AG04449 (cell line): ENCODE data around the gene SEPTIN10.
A peak's percentile ranks its signal among the peaks of the same experiment; 100 is the strongest.

Experiments used
- CTCF ChIA-PET: fragments of 350-600 bp; formaldehyde crosslinking; extraction: SDS; loops from one replicate; lab custom pipeline; 2021; ENCODE audit warnings: antibody characterized with exemption; lab: Yijun Ruan, JAX
- POLR2A ChIA-PET: fragments of 400-600, 350-600 bp; formaldehyde crosslinking; extraction: SDS; loops from one replicate; lab custom pipeline; 2020; ENCODE audit warnings: antibody characterized with exemption, inconsistent platforms; lab: Yijun Ruan, JAX
- DNase-seq: peaks from one replicate; pipeline ENCODE4 v3.0.0-alpha.2; 2010; ENCODE audit warnings: low read depth, low spot score
- H3K4me3 ChIP-seq: 2 replicates; pipeline ENCODE4 v1.5.1; 2011; ENCODE audit warnings: low read depth, mild to moderate bottlenecking, control low read depth, low read length
- TF ChIP-seq, protein P1 (sequence below): IDR thresholded peaks from one replicate; pipeline ENCODE4 v1.5.1; 2011; ENCODE audit warnings: mild to moderate bottlenecking, moderate library complexity, low read length, control low read depth, inconsistent platforms; ENCODE audit not compliant: insufficient read depth; ENCODE audit errors: missing control alignments

Gene SEPTIN10

DNA sequence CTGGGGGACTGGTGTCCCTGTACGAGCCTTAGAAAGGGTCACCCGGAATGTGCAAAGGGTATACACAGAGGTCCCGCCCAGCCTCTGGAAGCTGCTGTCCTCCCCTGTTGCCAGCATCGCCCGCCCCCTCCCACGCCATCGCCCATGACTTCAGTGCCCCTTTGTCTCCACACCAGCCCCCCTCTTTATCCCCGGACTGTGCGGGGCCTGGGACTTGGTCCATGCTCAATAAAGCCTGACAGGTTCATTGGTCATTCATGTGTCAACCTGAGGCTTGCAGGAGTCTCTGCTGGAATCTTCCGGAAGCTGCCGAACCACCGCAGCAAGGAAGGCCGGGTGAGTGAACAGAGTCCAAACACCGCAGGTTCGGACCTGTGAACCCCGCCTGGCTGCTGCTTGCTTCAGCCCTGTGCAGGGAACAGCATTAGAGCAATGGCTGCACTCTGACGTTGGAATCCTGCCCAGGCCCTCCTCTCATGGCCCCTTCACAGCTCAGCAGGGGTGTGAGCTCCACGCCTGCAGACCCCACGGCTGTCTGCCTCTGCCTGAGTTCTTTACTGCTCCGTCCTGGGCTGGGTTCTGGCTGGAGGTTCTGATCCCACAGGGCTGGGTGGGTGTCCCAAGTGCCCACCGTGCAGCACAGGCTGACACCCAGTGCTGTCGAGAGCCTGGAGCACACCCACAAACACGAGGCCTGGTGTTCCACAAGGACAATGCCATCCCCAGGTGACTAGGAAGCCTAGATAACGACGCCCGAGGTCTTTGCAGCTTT, 96.5 kb downstream of the SEPTIN10 start:
- ChIA-PET CTCF (interaction anchor here (1.6 to 1.8 kb wide), 2 partner anchors 13 to 219 kb away, joined by 4 to 8 read pairs; no protein-coding TSS in a partner anchor), POLR2A (no interaction called here)
- no peak overlapping the region for H3K4me3 ChIP-seq
- DNase-seq, result no peak
- TF ChIP-seq, protein P1, sequence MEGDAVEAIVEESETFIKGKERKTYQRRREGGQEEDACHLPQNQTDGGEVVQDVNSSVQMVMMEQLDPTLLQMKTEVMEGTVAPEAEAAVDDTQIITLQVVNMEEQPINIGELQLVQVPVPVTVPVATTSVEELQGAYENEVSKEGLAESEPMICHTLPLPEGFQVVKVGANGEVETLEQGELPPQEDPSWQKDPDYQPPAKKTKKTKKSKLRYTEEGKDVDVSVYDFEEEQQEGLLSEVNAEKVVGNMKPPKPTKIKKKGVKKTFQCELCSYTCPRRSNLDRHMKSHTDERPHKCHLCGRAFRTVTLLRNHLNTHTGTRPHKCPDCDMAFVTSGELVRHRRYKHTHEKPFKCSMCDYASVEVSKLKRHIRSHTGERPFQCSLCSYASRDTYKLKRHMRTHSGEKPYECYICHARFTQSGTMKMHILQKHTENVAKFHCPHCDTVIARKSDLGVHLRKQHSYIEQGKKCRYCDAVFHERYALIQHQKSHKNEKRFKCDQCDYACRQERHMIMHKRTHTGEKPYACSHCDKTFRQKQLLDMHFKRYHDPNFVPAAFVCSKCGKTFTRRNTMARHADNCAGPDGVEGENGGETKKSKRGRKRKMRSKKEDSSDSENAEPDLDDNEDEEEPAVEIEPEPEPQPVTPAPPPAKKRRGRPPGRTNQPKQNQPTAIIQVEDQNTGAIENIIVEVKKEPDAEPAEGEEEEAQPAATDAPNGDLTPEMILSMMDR, result no peak

DNA sequence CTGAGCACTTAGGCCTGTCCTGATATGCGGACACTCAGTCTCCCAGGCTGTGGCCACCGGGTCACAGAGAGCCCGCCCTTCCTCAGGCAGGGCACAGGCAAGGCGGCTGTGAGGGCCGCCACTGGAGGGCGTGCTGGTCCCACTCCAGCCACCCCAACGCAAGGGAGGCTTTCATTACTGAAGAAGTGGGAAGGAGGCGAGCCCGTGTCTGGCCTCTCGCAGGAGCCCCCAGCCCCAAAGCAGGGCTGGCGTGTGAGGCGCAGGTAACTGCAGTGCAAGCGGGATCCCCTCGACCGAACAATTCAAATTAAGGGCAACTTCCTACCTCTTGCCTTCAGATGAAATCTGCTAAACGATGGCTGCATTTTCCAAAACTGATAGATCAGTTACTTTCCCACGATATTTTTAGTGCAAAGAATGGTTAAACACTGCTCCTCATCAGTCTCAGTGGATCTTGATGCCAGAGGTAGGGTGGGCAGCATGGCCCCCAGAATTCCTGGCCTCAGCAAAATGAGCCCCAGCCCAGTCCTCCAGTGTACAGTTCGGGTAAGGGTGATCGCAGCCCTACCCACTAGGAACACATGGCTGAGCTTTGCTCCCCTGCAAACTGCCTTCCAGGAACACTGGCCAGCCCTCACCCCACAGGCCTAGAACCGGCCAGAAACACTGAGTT, 97.2 kb downstream of the SEPTIN10 start:
- TF ChIP-seq, protein P1, result peak; percentile 72
- ChIA-PET POLR2A (no interaction called here), CTCF (interaction anchor here (0.6 to 1.8 kb wide), 4 partner anchors 9 to 219 kb away, joined by 3 to 8 read pairs (median 4); no protein-coding TSS in a partner anchor)
- DNase-seq, result no peak
- no peak overlapping the region for H3K4me3 ChIP-seq

DNA sequence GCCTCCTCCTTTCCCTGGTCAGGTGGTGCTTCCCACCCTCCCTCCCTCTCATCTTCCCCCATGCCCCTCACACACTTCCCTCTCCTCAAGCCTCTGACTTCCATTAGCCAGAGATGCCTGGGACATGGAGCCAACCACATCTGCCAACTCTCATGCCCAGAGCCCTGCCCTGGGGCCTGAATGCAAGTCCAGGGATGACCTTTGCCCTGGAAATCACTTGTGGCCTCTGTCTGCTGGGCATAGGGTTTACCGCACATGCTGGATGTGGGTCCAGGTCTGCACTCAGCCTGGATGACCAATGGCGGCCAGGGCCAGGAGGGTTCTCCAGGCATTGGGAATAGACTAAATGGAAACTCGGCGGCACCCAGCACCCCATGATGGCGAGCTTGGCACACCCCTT, 98.9 kb downstream of the SEPTIN10 start:
- no peak overlapping the region for H3K4me3 ChIP-seq
- no peak for DNase-seq
- TF ChIP-seq, protein P1, result no peak
- ChIA-PET POLR2A (no interaction called here), CTCF (interaction anchor here (1.4 to 9.8 kb wide), 4 partner anchors 183 to 385 kb away, joined by 4 to 155 read pairs (median 7); partner anchors contain the start of gene SH3RF3)

DNA sequence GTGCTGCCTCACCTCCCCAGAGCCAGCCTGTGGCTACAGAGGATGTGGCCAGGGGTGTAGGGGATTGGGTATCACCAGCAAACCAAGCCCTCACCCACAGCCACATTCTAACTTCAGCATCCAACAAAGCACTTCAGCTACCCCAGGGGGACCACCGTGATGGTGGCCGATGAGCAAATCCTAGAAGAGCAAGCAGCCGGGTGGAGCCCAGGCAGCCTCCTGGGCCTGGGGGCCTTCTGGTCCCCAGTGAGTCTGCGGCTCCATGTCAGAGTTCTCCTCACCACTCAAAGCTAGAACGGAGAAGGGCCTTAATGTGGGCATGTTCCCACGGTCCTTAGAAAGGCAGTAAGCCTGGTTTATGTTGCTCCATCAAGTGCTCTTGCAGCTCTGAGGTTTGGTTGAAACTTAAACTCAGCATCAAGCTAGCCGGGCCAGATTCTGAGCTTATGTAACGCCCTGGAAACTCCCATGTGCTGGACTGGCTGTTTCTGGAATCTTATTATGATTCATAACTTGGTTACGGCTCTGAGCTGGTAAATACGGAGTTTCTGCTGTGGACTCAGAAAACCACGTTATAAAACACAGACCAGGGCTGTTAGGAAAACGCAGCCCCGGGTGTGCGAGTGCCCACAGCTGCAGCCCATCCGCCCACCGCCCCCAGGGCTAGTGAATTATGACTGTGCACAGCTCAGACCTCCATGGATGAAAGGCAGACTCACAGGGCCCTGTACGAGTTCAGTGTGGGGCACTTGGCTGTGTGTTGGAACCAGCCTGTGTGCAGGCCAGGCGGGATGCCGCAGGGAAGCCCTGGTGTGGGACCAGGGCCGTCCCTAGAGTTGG, 99.8 kb downstream of the SEPTIN10 start:
- H3K4me3 ChIP-seq, result no peak overlapping the region
- TF ChIP-seq, protein P1, result no peak
- ChIA-PET CTCF (interaction anchor here (0.8 to 9.8 kb wide), 7 partner anchors 15 to 585 kb away, joined by 4 to 155 read pairs (median 5); partner anchors contain the start of gene SH3RF3), POLR2A (interaction anchor here (0.7 to 1.0 kb wide), 2 partner anchors 181 to 389 kb away, joined by 3 read pairs; no protein-coding TSS in a partner anchor)
- DNase-seq, result peak; percentile 76

DNA sequence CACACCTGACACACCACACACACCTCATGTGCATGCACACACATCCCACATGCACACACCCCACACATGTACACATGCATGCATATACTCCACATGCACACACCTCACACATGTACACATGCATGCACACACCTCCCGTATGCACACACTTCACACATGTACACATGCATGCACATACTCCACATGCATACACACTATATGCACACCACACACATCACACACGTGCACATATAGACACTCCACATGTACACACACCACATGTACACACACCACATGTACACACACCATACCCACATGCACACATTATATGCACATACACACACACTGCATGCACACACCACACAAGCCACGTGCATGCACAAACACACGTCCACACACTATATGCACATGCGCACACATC, 100.5 kb downstream of the SEPTIN10 start:
- ChIA-PET CTCF (interaction anchor here (1.2 to 9.8 kb wide), 4 partner anchors 15 to 584 kb away, joined by 4 to 155 read pairs (median 53); partner anchors contain the start of gene SH3RF3), POLR2A (no interaction called here)
- no peak for DNase-seq
- TF ChIP-seq, protein P1, result no peak
- no peak overlapping the region for H3K4me3 ChIP-seq
